H1 (cell line): Measurements from ENCODE around the gene SFT2D1. TPM values are rescaled to one million over a fixed set of nuclear protein-coding genes. Genes with fewer than 3 reads are reported as not detected.

Experiments
- ATF2 ChIP-seq: IDR thresholded peaks from 2 replicates; pipeline ENCODE4 v1.6.1; 2012; ENCODE audit warnings: low read length, inconsistent platforms
- GABPA ChIP-seq: IDR thresholded peaks from 2 replicates; pipeline ENCODE4 v1.6.1; 2011; ENCODE audit warnings: mild to moderate bottlenecking, low read length, moderate library complexity, borderline replicate concordance; ENCODE audit not compliant: insufficient read depth
- NANOG ChIP-seq: IDR thresholded peaks from 2 replicates; pipeline ENCODE4 v1.6.1; 2011; ENCODE audit warnings: low read length, low read depth, mild to moderate bottlenecking, inconsistent platforms; ENCODE audit not compliant: insufficient read depth, poor library complexity, severe bottlenecking
- RAD21 ChIP-seq, 2 experiments: IDR thresholded peaks in 1 of 2; conservative IDR thresholded peaks in 1 of 2; 2 replicates each; pipeline ENCODE4 v1.6.1; 2011; ENCODE audit warnings: low read depth in 2 of 2, low read length in 2 of 2, improper control_type of control experiment in 1 of 2, inconsistent platforms in 1 of 2, mild to moderate bottlenecking in 1 of 2, moderate library complexity in 1 of 2
- SP2 ChIP-seq: IDR thresholded peaks from 2 replicates; pipeline ENCODE4 v1.6.1; 2012; ENCODE audit warnings: mild to moderate bottlenecking, low read length, inconsistent platforms
- polyA plus RNA-seq, 7 experiments: library from polyadenylated mRNA; depleted of rRNA in 3 of 7; stranded (reverse) in 5 of 7; unstranded in 2 of 7; fragments of >200 nt in 5 of 7; fragments of 200-250 nt in 2 of 7; gene quantifications; 1 replicate in 5 of 7; 2 replicates in 1 of 7; 4 replicates in 1 of 7; pipeline versions ENCODE4 v1.2.1 to v1.2.3, GENCODE V29; 2011 to 2013; ENCODE audit warnings: missing spikeins in 2 of 7, mixed read lengths in 2 of 7
- total RNA-seq: library from RNA; stranded (reverse); fragmentation: NEBNext Ultra II Directional; extraction: Animal tissue kit (Norgen Biotek cat#: 25700); gene quantifications from 2 replicates; pipeline ENCODE4 v1.2.1, GENCODE V29; 2021

SFT2D1 gene
- total and polyA plus RNA-seq, 2 of the 8 experiments (the other 6 are each of a cell fraction or from before 2014, with no cell fraction given), result 52.3 to 76.1 TPM

- TF ChIP-seq SP2 (no peak), GABPA (no peak), NANOG (no peak), ATF2 (no peak), RAD21 (IDR thresholded peaks at IDR 0.05 in 1 of 2, conservative IDR thresholded peaks at IDR 0.05 in 1 of 2; ENCODE audit: low read depth in 2 of 2, low read length in 2 of 2) (no peak)
Observed at GRCh38 chr6:166279393-166279679, 63.0 kb downstream of the SFT2D1 start (continued).
